Activated CD4-positive, alpha-beta T cell treated with anti-CD3 and anti-CD28 coated beads for 36 hours (primary cell): ENCODE results near the gene ZNF174. TPM values are rescaled to one million over a fixed set of nuclear protein-coding genes. Genes with fewer than 3 reads are reported as not detected.
A peak's percentile ranks its signal among the peaks of the same experiment; 100 is the strongest.

ENCODE experiments used
- ATAC-seq: fragments of 200-7000 bp; cut with Tn5 transposase; one replicate; pipeline ENCODE4 v1.10.0; 2021; ENCODE audit warnings: mild to moderate bottlenecking, moderate library complexity
- CTCF ChIA-PET: fragments of 350-600 bp; sonication (Branson Sonifier 250); formaldehyde crosslinking; loops from one replicate; lab custom pipeline; 2021; ENCODE audit warnings: antibody characterized with exemption; lab: Charles Lee
- POLR2A ChIA-PET: fragments of 350-600 bp; sonication (Branson Sonifier 250); formaldehyde crosslinking; loops from one replicate; lab custom pipeline; 2021; ENCODE audit warnings: antibody characterized with exemption, inconsistent platforms; lab: Charles Lee
- DNase-seq: peaks from one replicate; pipeline ENCODE4 v3.0.0-alpha.2; 2020
- H3K27ac Mint-ChIP-seq: one replicate; pipeline ENCODE4 v1.8.0; 2021; ENCODE audit warnings: mixed read lengths
- H3K27me3 Mint-ChIP-seq: one replicate; pipeline ENCODE4 v1.8.0; 2021; ENCODE audit warnings: mixed read lengths
- H3K36me3 Mint-ChIP-seq: one replicate; pipeline ENCODE4 v1.8.0; 2021; ENCODE audit warnings: low read depth, mixed read lengths
- H3K4me1 Mint-ChIP-seq: one replicate; pipeline ENCODE4 v1.8.0; 2021; ENCODE audit warnings: mixed read lengths
- H3K4me3 Mint-ChIP-seq: one replicate; pipeline ENCODE4 v1.8.0; 2021; ENCODE audit warnings: mild to moderate bottlenecking, moderate library complexity, mixed read lengths
- H3K9me3 Mint-ChIP-seq: one replicate; pipeline ENCODE4 v1.8.0; 2021; ENCODE audit warnings: low read depth, mixed read lengths
- intact Hi-C, 2 experiments: fragments of 100-400 bp; cut with DNase I in 1 of 2; cut with micrococcal nuclease in 1 of 2; formaldehyde crosslinking; loops; one replicate each; pipeline versions ENCODE4 v1.14.2 to v1.15.1; 2022 to 2024; cut with DNase I, micrococcal nuclease
- total RNA-seq, 2 experiments: library from RNA; stranded (reverse); gene quantifications; one replicate each; pipeline ENCODE4 v1.2.3, GENCODE V29; 2021

Gene ZNF174
- total RNA-seq, 2 experiments from 2014 or later, result 7.4 to 9.5 TPM

GRCh38 chr16:3443108-3444031, 42.4 kb downstream of the ZNF174 start, which contains the start of the genes NAA60 and ZNF597:
Gene NAA60, plus strand, starts transcription at chr16:3443680. Its CDS starts 32,548 bp downstream, at chr16:3476228.
Gene ZNF597, minus strand, starts transcription at chr16:3443504. Its CDS starts 351 bp downstream, at chr16:3443153.
- Mint-ChIP-seq H3K36me3 (peaks cover 30% of the 10 kb centered on the region), H3K4me1 (peaks cover 13% of the 10 kb centered on the region), H3K27ac (peak within 1 kb of the TSS; percentile 93), H3K9me3 (peaks cover 7% of the 10 kb centered on the region), H3K4me3 (peak within 1 kb of the TSS; percentile 97), H3K27me3 (no peaks in the 10 kb centered on the region)
- DNase-seq, result peak; percentile 88
- CTCF ChIA-PET, result interaction anchor here (0.7 to 2.2 kb wide), 5 partner anchors 9 to 314 kb away, joined by 3 to 7 read pairs (median 5); partner anchors contain the start of genes ZNF174 and ZSCAN32
- POLR2A ChIA-PET, result interaction anchor here (0.6 to 2.1 kb wide), 4 partner anchors 14 to 638 kb away, joined by 3 to 12 read pairs (median 6); partner anchors contain the start of genes ZNF174 and ZSCAN32
- ATAC-seq, result peak; percentile 91
- intact Hi-C loops, result loop anchor here in 1 of 2 experiments (1.0 to 5.0 kb wide), 5 partner anchors 14 to 160 kb away; partner anchors contain the start of genes CLUAP1, ZNF174, ZNF263 and ZSCAN32

GRCh38 chr16:3444032-3444388, 43.0 kb downstream of the ZNF174 start:
- ATAC-seq (peak; percentile 70), DNase-seq (peak; percentile 65)
- Mint-ChIP-seq H3K27ac (peak overlapping the region; percentile 93), H3K9me3 (peaks cover 7% of the 10 kb centered on the region), H3K4me1 (peaks cover 13% of the 10 kb centered on the region), H3K36me3 (peaks cover 30% of the 10 kb centered on the region), H3K4me3 (peak overlapping the region; percentile 97), H3K27me3 (no peaks in the 10 kb centered on the region)
- ChIA-PET CTCF (interaction anchor here (0.7 to 2.2 kb wide), 5 partner anchors 13 to 314 kb away, joined by 3 to 7 read pairs (median 6); partner anchors contain the start of genes ZNF174 and ZSCAN32), POLR2A (interaction anchor here (0.6 to 2.1 kb wide), 4 partner anchors 13 to 637 kb away, joined by 3 to 12 read pairs (median 6); partner anchors contain the start of genes ZNF174 and ZSCAN32)
- intact Hi-C loops, result loop anchor here in 1 of 2 experiments (5.0 kb wide), 2 partner anchors 58 to 77 kb away; partner anchors contain the start of gene CLUAP1

GRCh38 chr16:3454093-3454492, 53.1 kb downstream of the ZNF174 start:
- no peaks in the 10 kb centered on the region for H3K9me3 Mint-ChIP-seq
- ChIA-PET CTCF (interaction anchor here (0.7 kb wide), 1 partner anchor 423 kb away, joined by 3 read pairs; no protein-coding TSS in a partner anchor), POLR2A (no interaction called here)
- DNase-seq (no peak), ATAC-seq (no peak)
- H3K27ac Mint-ChIP-seq, result no peak overlapping the region
- intact Hi-C loops, result no loop called here
- H3K4me3 Mint-ChIP-seq, result no peak overlapping the region
- H3K27me3 Mint-ChIP-seq, result no peaks in the 10 kb centered on the region
- H3K4me1 Mint-ChIP-seq, result peaks cover 9% of the 10 kb centered on the region
- H3K36me3 Mint-ChIP-seq, result peaks cover 3% of the 10 kb centered on the region

GRCh38 chr16:3454631-3455147, 53.7 kb downstream of the ZNF174 start:
- DNase-seq (no peak), ATAC-seq (no peak)
- Mint-ChIP-seq H3K27me3 (no peaks in the 10 kb centered on the region), H3K4me3 (no peak overlapping the region), H3K4me1 (peaks cover 15% of the 10 kb centered on the region), H3K36me3 (peaks cover 2% of the 10 kb centered on the region), H3K27ac (no peak overlapping the region), H3K9me3 (no peaks in the 10 kb centered on the region)
- intact Hi-C loops, result loop anchor here (5.0 kb wide), 3 partner anchors 52 to 123 kb away; partner anchors contain the start of genes NLRC3 (in 1 of the 2), ZNF174 (in 1 of the 2) and ZSCAN32 (in 1 of the 2)
- CTCF ChIA-PET, result no interaction called here
- POLR2A ChIA-PET, result no interaction called here

- H3K4me3 Mint-ChIP-seq, result peak overlapping the region; percentile 74
- peaks cover 41% of the 10 kb centered on the region for H3K4me1 Mint-ChIP-seq
- H3K27me3 Mint-ChIP-seq, result no peaks in the 10 kb centered on the region
- ChIA-PET CTCF (interaction anchor here (1.0 to 1.1 kb wide), 2 partner anchors 13 to 61 kb away, joined by 3 to 6 read pairs; no protein-coding TSS in a partner anchor), POLR2A (interaction anchor here (0.8 to 1.5 kb wide), 2 partner anchors 14 to 22 kb away, joined by 3 to 4 read pairs; partner anchors contain the start of genes NAA60 and ZNF597)
- peak overlapping the region; percentile 83 for H3K27ac Mint-ChIP-seq
- intact Hi-C loops, result loop anchor here (1.0 to 5.0 kb wide), 11 partner anchors 14 to 423 kb away; partner anchors contain the start of genes CLUAP1 (in 2 of the 2), ZNF174 (in 2 of the 2), ZSCAN32 (in 2 of the 2) and CREBBP (in 1 of the 2)
- DNase-seq (peak; percentile 93), ATAC-seq (peak; percentile 86)
- H3K9me3 Mint-ChIP-seq, result no peaks in the 10 kb centered on the region
- no peaks in the 10 kb centered on the region for H3K36me3 Mint-ChIP-seq
Measured at GRCh38 chr16:3457434-3458252, 56.6 kb downstream of the ZNF174 start.

GRCh38 chr16:3458278-3458851, 57.4 kb downstream of the ZNF174 start:
- ATAC-seq (peak; percentile 0), DNase-seq (peak; percentile 23)
- Mint-ChIP-seq H3K27ac (peak overlapping the region; percentile 86), H3K9me3 (no peaks in the 10 kb centered on the region), H3K27me3 (no peaks in the 10 kb centered on the region), H3K4me3 (peak overlapping the region; percentile 82), H3K4me1 (peaks cover 41% of the 10 kb centered on the region), H3K36me3 (no peaks in the 10 kb centered on the region)
- intact Hi-C loops, result loop anchor here (1.0 to 5.0 kb wide), 5 partner anchors 42 to 119 kb away; partner anchors contain the start of genes CLUAP1 (in 2 of the 2), ZNF174 (in 2 of the 2), ZSCAN32 (in 2 of the 2) and NLRC3 (in 1 of the 2)
- CTCF ChIA-PET, result interaction anchor here (0.8 to 1.0 kb wide), 2 partner anchors 61 to 90 kb away, joined by 3 read pairs; no protein-coding TSS in a partner anchor
- POLR2A ChIA-PET, result interaction anchor here (0.7 kb wide), 1 partner anchor 120 kb away, joined by 3 read pairs; no protein-coding TSS in a partner anchor

GRCh38 chr16:3458852-3459361, 57.9 kb downstream of the ZNF174 start:
- Mint-ChIP-seq H3K36me3 (no peaks in the 10 kb centered on the region), H3K27me3 (no peaks in the 10 kb centered on the region), H3K27ac (peak overlapping the region; percentile 86), H3K4me1 (peaks cover 45% of the 10 kb centered on the region), H3K4me3 (peak overlapping the region; percentile 82), H3K9me3 (no peaks in the 10 kb centered on the region)
- ATAC-seq (peak; percentile 4), DNase-seq (no peak)
- CTCF ChIA-PET, result interaction anchor here (0.8 to 1.0 kb wide), 2 partner anchors 62 to 91 kb away, joined by 3 read pairs; no protein-coding TSS in a partner anchor
- POLR2A ChIA-PET, result interaction anchor here (0.7 kb wide), 1 partner anchor 119 kb away, joined by 3 read pairs; no protein-coding TSS in a partner anchor
- intact Hi-C loops, result loop anchor here (1.0 to 5.0 kb wide), 6 partner anchors 42 to 195 kb away; partner anchors contain the start of genes CLUAP1 (in 2 of the 2), ZNF174 (in 2 of the 2), ZSCAN32 (in 2 of the 2) and NLRC3 (in 1 of the 2)
